ENCODE data around the gene KLF16.

DNA sequence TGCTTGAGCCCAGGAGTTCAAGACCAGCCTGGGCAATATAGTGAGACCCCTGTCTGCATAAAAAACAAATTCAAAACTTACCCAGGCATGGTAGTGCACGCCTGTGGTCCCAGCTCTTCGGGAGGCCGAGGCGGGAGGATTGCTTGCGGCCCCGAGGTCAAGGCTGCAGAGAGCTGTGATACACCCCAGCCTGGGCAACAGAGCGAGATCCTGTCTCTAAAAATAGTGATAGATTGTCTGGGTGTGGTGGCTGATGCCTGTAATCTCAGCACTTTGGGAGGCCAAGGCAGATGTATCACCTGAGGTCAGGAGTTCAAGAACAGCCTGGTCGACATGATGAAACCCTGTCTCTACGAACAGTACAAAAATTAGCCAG, 4.0 kb upstream of the KLF16 start:
- TF ChIP-seq, protein P1, sequence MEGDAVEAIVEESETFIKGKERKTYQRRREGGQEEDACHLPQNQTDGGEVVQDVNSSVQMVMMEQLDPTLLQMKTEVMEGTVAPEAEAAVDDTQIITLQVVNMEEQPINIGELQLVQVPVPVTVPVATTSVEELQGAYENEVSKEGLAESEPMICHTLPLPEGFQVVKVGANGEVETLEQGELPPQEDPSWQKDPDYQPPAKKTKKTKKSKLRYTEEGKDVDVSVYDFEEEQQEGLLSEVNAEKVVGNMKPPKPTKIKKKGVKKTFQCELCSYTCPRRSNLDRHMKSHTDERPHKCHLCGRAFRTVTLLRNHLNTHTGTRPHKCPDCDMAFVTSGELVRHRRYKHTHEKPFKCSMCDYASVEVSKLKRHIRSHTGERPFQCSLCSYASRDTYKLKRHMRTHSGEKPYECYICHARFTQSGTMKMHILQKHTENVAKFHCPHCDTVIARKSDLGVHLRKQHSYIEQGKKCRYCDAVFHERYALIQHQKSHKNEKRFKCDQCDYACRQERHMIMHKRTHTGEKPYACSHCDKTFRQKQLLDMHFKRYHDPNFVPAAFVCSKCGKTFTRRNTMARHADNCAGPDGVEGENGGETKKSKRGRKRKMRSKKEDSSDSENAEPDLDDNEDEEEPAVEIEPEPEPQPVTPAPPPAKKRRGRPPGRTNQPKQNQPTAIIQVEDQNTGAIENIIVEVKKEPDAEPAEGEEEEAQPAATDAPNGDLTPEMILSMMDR (IDR thresholded peaks at IDR 0.05): no peak
- TF ChIP-seq ZFX (IDR thresholded peaks at IDR 0.05; ENCODE audit: borderline replicate concordance): no peak
